HEK293 (cell line): ENCODE results near the gene CDK3.

Source experiments
- CTCF ChIA-PET: fragments of 350-600 bp; formaldehyde crosslinking; extraction: SDS; loops from one replicate; lab custom pipeline; 2021; ENCODE audit warnings: antibody characterized with exemption; lab: Yijun Ruan, JAX
- POLR2A ChIA-PET: fragments of 300-600 bp; formaldehyde crosslinking; extraction: SDS; loops from one replicate; lab custom pipeline; 2020; ENCODE audit warnings: antibody characterized with exemption, inconsistent platforms; lab: Yijun Ruan, JAX
- H3K27ac ChIP-seq: fragments of 200-500 bp; sonication (Bioruptor generic); 2 replicates; pipeline ENCODE4 v1.5.1; 2014; ENCODE audit warnings: low read depth, low read length, control low read depth, inconsistent platforms; ENCODE audit errors: extremely low read depth
- H3K36me3 ChIP-seq, 2 experiments: fragments of 200-500 bp in 1 of 2; sonication (Bioruptor generic) in 1 of 2; 1 replicate in 1 of 2; 2 replicates in 1 of 2; pipeline ENCODE4 v1.5.1; 2014 to 2017; ENCODE audit warnings: inconsistent platforms in 2 of 2, low read length in 2 of 2; ENCODE audit not compliant: control insufficient read depth in 2 of 2, insufficient read depth in 1 of 2
- H3K4me1 ChIP-seq: fragments of 200-500 bp; sonication (Bioruptor generic); 2 replicates; pipeline ENCODE4 v1.5.1; 2014; ENCODE audit warnings: mild to moderate bottlenecking, low read length, inconsistent platforms; ENCODE audit not compliant: control insufficient read depth, insufficient read depth
- H3K4me3 ChIP-seq: 2 replicates; pipeline ENCODE4 v1.5.1; 2011; ENCODE audit warnings: low read depth, mild to moderate bottlenecking, control low read depth, low read length, moderate library complexity
- H3K9me3 ChIP-seq: fragments of 200-500 bp; sonication (Bioruptor generic); 2 replicates; pipeline ENCODE4 v1.5.1; 2014; ENCODE audit warnings: low read depth, low read length, inconsistent platforms; ENCODE audit not compliant: control insufficient read depth, insufficient read depth
- EGR2 ChIP-seq: fragments of 450-650 bp; formaldehyde crosslinking; IDR thresholded peaks from 2 replicates; pipeline ENCODE4 v1.5.1; 2016; ENCODE audit warnings: low read depth, missing biosample characterization, missing genetic modification characterization
- HIC1 ChIP-seq: fragments of 450-650 bp; formaldehyde crosslinking; IDR thresholded peaks from 2 replicates; pipeline ENCODE4 v1.5.1; 2016; ENCODE audit warnings: missing biosample characterization, missing genetic modification characterization
- KLF1 ChIP-seq: fragments of 450-650 bp; formaldehyde crosslinking; IDR thresholded peaks from 2 replicates; pipeline ENCODE4 v1.5.1; 2016; ENCODE audit warnings: missing biosample characterization, missing genetic modification characterization
- SETDB1 ChIP-seq: IDR thresholded peaks from one replicate; pipeline ENCODE4 v1.6.1; 2017; ENCODE audit warnings: mild to moderate bottlenecking, low read length, moderate library complexity, mixed read lengths; ENCODE audit not compliant: insufficient read length
- ZBTB8A ChIP-seq: fragments of 450-650 bp; formaldehyde crosslinking; IDR thresholded peaks from 2 replicates; pipeline ENCODE4 v1.5.1; 2016; ENCODE audit warnings: missing biosample characterization, missing genetic modification characterization
- ZFHX2 ChIP-seq: fragments of 450-650 bp; formaldehyde crosslinking; conservative IDR thresholded peaks from 2 replicates; pipeline ENCODE4 v1.5.1; 2016; ENCODE audit warnings: missing biosample characterization, missing genetic modification characterization
- ZNF280C ChIP-seq: fragments of 450-650 bp; formaldehyde crosslinking; IDR thresholded peaks from 2 replicates; pipeline ENCODE4 v1.5.1; 2016; ENCODE audit warnings: missing biosample characterization, missing genetic modification characterization
- ZNF433 ChIP-seq: fragments of 450-650 bp; formaldehyde crosslinking; IDR thresholded peaks from 2 replicates; pipeline ENCODE4 v1.5.1; 2016; ENCODE audit warnings: missing biosample characterization, missing genetic modification characterization, low read depth
- ZNF48 ChIP-seq: fragments of 450-650 bp; formaldehyde crosslinking; IDR thresholded peaks from 2 replicates; pipeline ENCODE4 v1.5.1; 2016; ENCODE audit warnings: missing biosample characterization, missing genetic modification characterization
- ZNF488 ChIP-seq: fragments of 450-650 bp; formaldehyde crosslinking; IDR thresholded peaks from 2 replicates; pipeline ENCODE4 v1.5.1; 2016; ENCODE audit warnings: missing biosample characterization, missing genetic modification characterization
- ZNF571 ChIP-seq: fragments of 450-650 bp; formaldehyde crosslinking; IDR thresholded peaks from 2 replicates; pipeline ENCODE4 v1.5.0; 2017; ENCODE audit warnings: missing biosample characterization, missing genetic modification characterization
- ZNF670 ChIP-seq: fragments of 450-650 bp; formaldehyde crosslinking; IDR thresholded peaks from 2 replicates; pipeline ENCODE4 v1.5.1; 2016; ENCODE audit warnings: missing biosample characterization, missing genetic modification characterization, low read depth
- ZNF777 ChIP-seq: fragments of 450-650 bp; formaldehyde crosslinking; IDR thresholded peaks from 2 replicates; pipeline ENCODE4 v1.5.1; 2017; ENCODE audit warnings: missing biosample characterization, missing genetic modification characterization, borderline replicate concordance
- TF ChIP-seq, protein P1 (sequence below): fragments of 450-650 bp; formaldehyde crosslinking; IDR thresholded peaks from 2 replicates; pipeline ENCODE4 v1.5.1; 2016; ENCODE audit warnings: missing biosample characterization, missing genetic modification characterization

CDK3 gene

GRCh38 chr17:76027159-76027839 lies 26.6 kb downstream of the CDK3 start, which contains the start of gene EVPL:
EVPL (minus strand) TSS chr17:76027306; CDS start chr17:76027198, 108 bp downstream.
- ChIA-PET CTCF (interaction anchor here (0.6 to 0.7 kb wide), 2 partner anchors 13 to 76 kb away, joined by 4 to 6 read pairs; no protein-coding TSS in a partner anchor), POLR2A (interaction anchor here (0.7 kb wide), 1 partner anchor 22 kb away, joined by 3 read pairs; no protein-coding TSS in a partner anchor)
- H3K4me3 ChIP-seq: no peak within 1 kb of the TSS

DNA sequence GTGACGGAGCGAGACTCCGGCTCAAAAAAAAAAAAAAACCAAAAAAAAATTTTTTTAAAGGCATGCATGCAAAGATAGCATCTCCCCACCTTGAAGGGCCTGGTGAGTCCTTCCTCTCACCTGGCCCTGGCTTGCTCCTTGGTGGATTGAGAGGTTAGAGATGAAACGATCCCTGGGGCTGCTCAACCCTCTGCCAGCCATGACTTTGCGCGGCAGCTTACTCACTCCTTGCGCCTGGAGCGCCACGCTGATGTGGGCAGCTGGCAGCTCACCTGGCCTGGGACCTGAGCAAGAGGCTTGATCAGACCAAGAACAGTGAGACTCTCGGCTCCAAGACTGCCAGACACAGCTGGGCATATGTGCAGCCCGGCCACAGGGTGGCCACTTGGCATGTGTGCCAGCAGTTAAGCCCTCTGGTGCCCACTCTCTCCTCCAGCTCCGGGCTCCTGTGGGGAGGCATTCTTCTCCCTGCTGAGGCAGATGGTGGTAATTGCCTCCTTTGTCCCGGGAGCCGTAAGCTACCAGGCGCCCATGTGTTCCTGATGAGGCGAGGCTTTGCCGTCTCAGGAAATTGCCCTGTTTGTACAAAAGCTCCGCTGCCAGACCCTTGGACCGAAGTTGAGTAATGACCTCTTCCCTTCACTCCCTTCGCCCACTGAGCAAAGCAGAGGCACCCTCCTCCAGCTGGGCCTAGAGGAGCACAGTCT lies 31.6 kb downstream of the CDK3 start:
- H3K9me3 ChIP-seq: no peaks in the 10 kb centered on the region
- H3K27ac ChIP-seq: no peak overlapping the region
- TF ChIP-seq ZNF571 (tag by site-specific recombination) (no peak), ZBTB8A (no peak), ZNF48 (tag by site-specific recombination) (no peak), ZNF777 (no peak), ZNF280C (tag by site-specific recombination) (no peak), ZNF488 (tag by site-specific recombination) (no peak), HIC1 (tag by site-specific recombination) (no peak), ZNF433 (tag by site-specific recombination) (no peak)
- TF ChIP-seq, protein P1, sequence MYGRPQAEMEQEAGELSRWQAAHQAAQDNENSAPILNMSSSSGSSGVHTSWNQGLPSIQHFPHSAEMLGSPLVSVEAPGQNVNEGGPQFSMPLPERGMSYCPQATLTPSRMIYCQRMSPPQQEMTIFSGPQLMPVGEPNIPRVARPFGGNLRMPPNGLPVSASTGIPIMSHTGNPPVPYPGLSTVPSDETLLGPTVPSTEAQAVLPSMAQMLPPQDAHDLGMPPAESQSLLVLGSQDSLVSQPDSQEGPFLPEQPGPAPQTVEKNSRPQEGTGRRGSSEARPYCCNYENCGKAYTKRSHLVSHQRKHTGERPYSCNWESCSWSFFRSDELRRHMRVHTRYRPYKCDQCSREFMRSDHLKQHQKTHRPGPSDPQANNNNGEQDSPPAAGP (tag by site-specific recombination): no peak
- POLR2A ChIA-PET: interaction anchor here (0.7 to 0.8 kb wide), 2 partner anchors 40 to 176 kb away, joined by 3 to 4 read pairs; partner anchors contain the start of gene SRP68
- no peak overlapping the region for H3K4me3 ChIP-seq
- peaks cover 0 to 9% of the 10 kb centered on the region in 2 experiments; a peak in 2 of 3 replicates for H3K36me3 ChIP-seq
- peaks cover 12% of the 10 kb centered on the region for H3K4me1 ChIP-seq
- CTCF ChIA-PET: interaction anchor here (0.6 to 3.3 kb wide), 6 partner anchors 18 to 127 kb away, joined by 3 to 24 read pairs (median 3); no protein-coding TSS in a partner anchor

More at GRCh38 chr17:76027159-76027839, 26.6 kb downstream of the CDK3 start, which contains the start of gene EVPL:
- H3K27ac ChIP-seq: no peak within 1 kb of the TSS
- no peaks in the 10 kb centered on the region for H3K9me3 ChIP-seq
- no peaks in the 10 kb centered on the region; a peak in 1 of 3 replicates for H3K36me3 ChIP-seq
- H3K4me1 ChIP-seq: peaks cover 12% of the 10 kb centered on the region
- TF ChIP-seq ZNF670 (tag by site-specific recombination) (no peak), ZFHX2 (tag by site-specific recombination) (peak; percentile 59), SETDB1 (no peak), EGR2 (peak; percentile 70), KLF1 (tag by site-specific recombination) (peak; percentile 86)
- TF ChIP-seq, protein P1 (tag by site-specific recombination): peak; percentile 49; the same call in 1 of the 2 replicates
